Measurements from ENCODE around the gene ZBTB42. TPM values are rescaled to one million over a fixed set of nuclear protein-coding genes. Genes with fewer than 3 reads are reported as not detected.

The ZBTB42 gene
- total and polyA plus RNA-seq, 2 donors (not counting 3 experiments of a cell fraction or from before 2014, with no cell fraction given), result 3.1 to 3.8 TPM

DNA sequence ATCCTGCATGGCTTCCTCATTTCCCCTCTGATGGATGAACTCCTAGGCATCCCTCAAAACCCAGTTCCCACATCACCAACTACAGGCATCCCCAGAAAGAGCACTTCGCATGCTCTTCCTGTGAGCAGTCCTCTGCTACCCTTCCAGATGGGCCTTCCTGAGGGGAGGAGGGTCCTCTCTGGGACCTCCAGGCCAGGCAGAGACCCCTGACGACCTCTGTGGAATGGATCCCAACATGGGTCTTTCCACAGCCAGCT is 7.3 kb upstream of the ZBTB42 start:
- dilution Hi-C loops (cut with MboI; ENCODE audit: extremely low pct_ligation_motif_present, low sequenced_read_pairs) (no loop called here), intact Hi-C loops (cut with micrococcal nuclease) (no loop called here)
- H3K36me3 ChIP-seq (ENCODE audit: control insufficient read depth in 2 of 2, extremely low read depth in 1 of 2, insufficient read depth in 2 of 2, low read length in 2 of 2), result peaks cover 2 to 18% of the 10 kb centered on the region in 2 experiments
- FAIRE-seq (no peak), DNase-seq (ENCODE audit: low read depth, low spot score) (no peak)
- no peaks in the 10 kb centered on the region for H3K27me3 ChIP-seq (ENCODE audit: control insufficient read depth in 2 of 2, insufficient read depth in 2 of 2, low read length in 2 of 2)
- peak overlapping the region; percentile 44 for H3K4me2 ChIP-seq (ENCODE audit: insufficient read depth, low read length)
- H3K4me1 ChIP-seq (ENCODE audit: control insufficient read depth, extremely low read depth, insufficient read depth, low read length), result peaks cover 10% of the 10 kb centered on the region
- no peak overlapping the region for H3K9ac ChIP-seq (replicated peaks; ENCODE audit: extremely low read depth, insufficient read depth, low read length)
- no peaks in the 10 kb centered on the region for H3K9me1 ChIP-seq (replicated peaks; ENCODE audit: control insufficient read depth, extremely low read depth, insufficient read depth, low read length)
- CTCF ChIA-PET, result interaction anchor here (3.0 kb wide), 1 partner anchor 25 kb away, joined by 14 read pairs; no protein-coding TSS in a partner anchor
- POLR2A ChIA-PET, result no interaction called here
- H3K9me3 ChIP-seq (replicated peaks; ENCODE audit: control insufficient read depth, insufficient read depth, low read length), result no peaks in the 10 kb centered on the region
- no TSS peak for BruUV-seq (replicated peaks)
- no peak overlapping the region for H3K27ac ChIP-seq (ENCODE audit: insufficient read depth, low read depth, low read length)
- H4K20me1 ChIP-seq (replicated peaks; ENCODE audit: control insufficient read depth, extremely low read depth, insufficient read depth, low read length), result no peaks in the 10 kb centered on the region
- no peak overlapping the region for H2AFZ ChIP-seq (ENCODE audit: low read depth, low read length)
- TF ChIP-seq MAX (IDR thresholded peaks at IDR 0.05; ENCODE audit: insufficient read depth, insufficient read length), result no peak
- no peak for TF ChIP-seq GATA2 (IDR thresholded peaks at IDR 0.05; ENCODE audit: insufficient read depth, insufficient read length, low read depth, low read length)
- TF ChIP-seq MYC (IDR thresholded peaks at IDR 0.05; ENCODE audit: low read depth, low read length), result no peak
- TF ChIP-seq JUN (IDR thresholded peaks at IDR 0.05; ENCODE audit: borderline replicate concordance, insufficient read depth, insufficient read length, low read depth), result no peak
- TF ChIP-seq, protein P1, sequence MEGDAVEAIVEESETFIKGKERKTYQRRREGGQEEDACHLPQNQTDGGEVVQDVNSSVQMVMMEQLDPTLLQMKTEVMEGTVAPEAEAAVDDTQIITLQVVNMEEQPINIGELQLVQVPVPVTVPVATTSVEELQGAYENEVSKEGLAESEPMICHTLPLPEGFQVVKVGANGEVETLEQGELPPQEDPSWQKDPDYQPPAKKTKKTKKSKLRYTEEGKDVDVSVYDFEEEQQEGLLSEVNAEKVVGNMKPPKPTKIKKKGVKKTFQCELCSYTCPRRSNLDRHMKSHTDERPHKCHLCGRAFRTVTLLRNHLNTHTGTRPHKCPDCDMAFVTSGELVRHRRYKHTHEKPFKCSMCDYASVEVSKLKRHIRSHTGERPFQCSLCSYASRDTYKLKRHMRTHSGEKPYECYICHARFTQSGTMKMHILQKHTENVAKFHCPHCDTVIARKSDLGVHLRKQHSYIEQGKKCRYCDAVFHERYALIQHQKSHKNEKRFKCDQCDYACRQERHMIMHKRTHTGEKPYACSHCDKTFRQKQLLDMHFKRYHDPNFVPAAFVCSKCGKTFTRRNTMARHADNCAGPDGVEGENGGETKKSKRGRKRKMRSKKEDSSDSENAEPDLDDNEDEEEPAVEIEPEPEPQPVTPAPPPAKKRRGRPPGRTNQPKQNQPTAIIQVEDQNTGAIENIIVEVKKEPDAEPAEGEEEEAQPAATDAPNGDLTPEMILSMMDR (IDR thresholded peaks at IDR 0.05; ENCODE audit: extremely low read depth in 1 of 2, insufficient read depth in 1 of 2, low read depth in 1 of 2, low read length in 2 of 2), result no peak
- TF ChIP-seq FOS (IDR thresholded peaks at IDR 0.05; ENCODE audit: borderline replicate concordance, insufficient read depth, low read length), result no peak
- no peak for TF ChIP-seq POLR2A (IDR thresholded peaks at IDR 0.05; ENCODE audit: low read depth, low read length)
- TF ChIP-seq POLR2AphosphoS5 (IDR thresholded peaks at IDR 0.05; ENCODE audit: insufficient read depth, low read depth, low read length), result no peak
- no peak for TF ChIP-seq EZH2 (IDR thresholded peaks at IDR 0.05; ENCODE audit: borderline replicate concordance, low read depth, low read length, severe bottlenecking)
- H3K4me3 ChIP-seq (replicated peaks in 1 of 3; ENCODE audit: insufficient read depth in 1 of 3, low read depth in 1 of 3, low read length in 3 of 3), result no peak overlapping the region
- H3K79me2 ChIP-seq (ENCODE audit: control insufficient read depth, insufficient read depth, low read length), result peaks cover 56% of the 10 kb centered on the region
